ENCODE data around the gene PRDM16.

- TF ChIP-seq, protein P1, sequence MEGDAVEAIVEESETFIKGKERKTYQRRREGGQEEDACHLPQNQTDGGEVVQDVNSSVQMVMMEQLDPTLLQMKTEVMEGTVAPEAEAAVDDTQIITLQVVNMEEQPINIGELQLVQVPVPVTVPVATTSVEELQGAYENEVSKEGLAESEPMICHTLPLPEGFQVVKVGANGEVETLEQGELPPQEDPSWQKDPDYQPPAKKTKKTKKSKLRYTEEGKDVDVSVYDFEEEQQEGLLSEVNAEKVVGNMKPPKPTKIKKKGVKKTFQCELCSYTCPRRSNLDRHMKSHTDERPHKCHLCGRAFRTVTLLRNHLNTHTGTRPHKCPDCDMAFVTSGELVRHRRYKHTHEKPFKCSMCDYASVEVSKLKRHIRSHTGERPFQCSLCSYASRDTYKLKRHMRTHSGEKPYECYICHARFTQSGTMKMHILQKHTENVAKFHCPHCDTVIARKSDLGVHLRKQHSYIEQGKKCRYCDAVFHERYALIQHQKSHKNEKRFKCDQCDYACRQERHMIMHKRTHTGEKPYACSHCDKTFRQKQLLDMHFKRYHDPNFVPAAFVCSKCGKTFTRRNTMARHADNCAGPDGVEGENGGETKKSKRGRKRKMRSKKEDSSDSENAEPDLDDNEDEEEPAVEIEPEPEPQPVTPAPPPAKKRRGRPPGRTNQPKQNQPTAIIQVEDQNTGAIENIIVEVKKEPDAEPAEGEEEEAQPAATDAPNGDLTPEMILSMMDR (conservative IDR thresholded peaks at IDR 0.05), result no peak
- TF ChIP-seq ZFX (IDR thresholded peaks at IDR 0.05), result no peak
Measured at GRCh38 chr1:3080053-3080955, 11.3 kb downstream of the PRDM16 start.

All from C4-2B (cell line).